Common myeloid progenitor, CD34-positive (primary cell): ENCODE data around the gene ARID4A.
"Not testable (repeated sequence)": the region's sequence is repeated elsewhere in the genome, so short reads cannot be mapped to it uniquely, and the experiment has no call there.

Source experiments
- CTCF ChIA-PET: fragments of 350-600 bp; sonication (Branson Sonifier 250); formaldehyde crosslinking; loops from one replicate; lab custom pipeline; 2021; ENCODE audit warnings: antibody characterized with exemption; lab: Charles Lee
- POLR2A ChIA-PET: fragments of 350-600 bp; sonication (Branson Sonifier 250); formaldehyde crosslinking; loops from one replicate; lab custom pipeline; 2021; ENCODE audit warnings: antibody characterized with exemption; lab: Charles Lee
- DNase-seq, 3 donors: peaks; one replicate each; pipeline versions ENCODE4 v3.0.0 to v3.0.0-alpha.2; 2013
- H3K27ac ChIP-seq, 2 experiments: 1 replicate in 1 of 2; 2 replicates in 1 of 2; pipeline ENCODE4 v1.7.0; 2013; ENCODE audit warnings: inconsistent platforms in 2 of 2, low read length in 2 of 2, mild to moderate bottlenecking in 2 of 2, low read depth in 1 of 2, moderate library complexity in 1 of 2; ENCODE audit not compliant: severe bottlenecking in 2 of 2, insufficient read depth in 1 of 2, poor library complexity in 1 of 2
- H3K27me3 ChIP-seq, 5 experiments: replicated peaks in 2 of 5; 1 replicate in 3 of 5; 2 replicates in 2 of 5; pipeline versions ENCODE4 v1.6.1 to v1.7.0; 2013; ENCODE audit warnings: low read length in 4 of 5, mild to moderate bottlenecking in 2 of 5, moderate library complexity in 2 of 5, inconsistent platforms in 1 of 5; ENCODE audit not compliant: insufficient read depth in 5 of 5, control insufficient read depth in 4 of 5
- H3K36me3 ChIP-seq, 4 experiments: 1 replicate in 2 of 4; 2 replicates in 2 of 4; pipeline versions ENCODE4 v1.6.1 to v1.7.0; 2013; ENCODE audit warnings: low read length in 3 of 4, control low read depth in 1 of 4, mild to moderate bottlenecking in 1 of 4; ENCODE audit not compliant: control insufficient read depth in 4 of 4, insufficient read depth in 4 of 4
- H3K4me1 ChIP-seq, 4 experiments: 1 replicate in 3 of 4; 2 replicates in 1 of 4; pipeline versions ENCODE4 v1.6.1 to v1.7.1; 2013; ENCODE audit warnings: low read length in 3 of 4, mild to moderate bottlenecking in 3 of 4, control low read depth in 1 of 4, inconsistent platforms in 1 of 4, moderate library complexity in 1 of 4; ENCODE audit not compliant: control insufficient read depth in 4 of 4, insufficient read depth in 4 of 4; ENCODE audit errors: control extremely low read depth in 1 of 4
- H3K4me3 ChIP-seq, 7 experiments: 1 replicate in 4 of 7; 2 replicates in 3 of 7; pipeline versions ENCODE4 v1.5.1 to v1.7.0; 2013; ENCODE audit warnings: mild to moderate bottlenecking in 7 of 7, low read length in 6 of 7, moderate library complexity in 6 of 7, inconsistent platforms in 2 of 7, low read depth in 2 of 7, control low read depth in 1 of 7; ENCODE audit not compliant: insufficient read depth in 4 of 7, control insufficient read depth in 1 of 7; ENCODE audit errors: extremely low read depth in 1 of 7
- H3K9me3 ChIP-seq, 5 experiments: 1 replicate in 4 of 5; 2 replicates in 1 of 5; pipeline versions ENCODE4 v1.6.1 to v1.7.1; 2013; ENCODE audit warnings: low read length in 4 of 5, mild to moderate bottlenecking in 2 of 5, inconsistent platforms in 1 of 5, low read depth in 1 of 5, moderate library complexity in 1 of 5; ENCODE audit not compliant: control insufficient read depth in 4 of 5, insufficient read depth in 2 of 5; ENCODE audit errors: control extremely low read depth in 1 of 5
- WGBS: methylation state at CpG from one replicate; pipeline ENCODE4 v1.1.5; 2013; ENCODE audit not compliant: insufficient coverage; 5-methylcytosine and 5-hydroxymethylcytosine counted together

The ARID4A gene

GRCh38 chr14:58343535-58343934 is 45.2 kb downstream of the ARID4A start:
- H3K27ac ChIP-seq, H3K9me3 ChIP-seq, DNase-seq, H3K27me3 ChIP-seq, POLR2A ChIA-PET, H3K4me1 ChIP-seq, H3K4me3 ChIP-seq: not testable (repeated sequence)
- CTCF ChIA-PET, result interaction anchor here (1.5 kb wide), 1 partner anchor 9 kb away, joined by 4 read pairs; no protein-coding TSS in a partner anchor
- peaks cover 20 to 49% (median 30%) of the 10 kb centered on the region in 4 experiments for H3K36me3 ChIP-seq
- 100% methylated on average over 1 of the region's 3 CpGs for WGBS

- DNase-seq, result peak; percentile 27 to 46 (median 37)
- Histone ChIP-seq H3K9me3 (no peaks in the 10 kb centered on the region), H3K27me3 (no peaks in the 10 kb centered on the region), H3K36me3 (peaks cover 16 to 47% (median 30%) of the 10 kb centered on the region in 4 experiments), H3K27ac (peak overlapping the region; percentile 41 to 79), H3K4me3 (peak overlapping the region in 6 of 7 experiments; percentile 16 to 69 (median 56)), H3K4me1 (peaks cover 6 to 28% (median 12%) of the 10 kb centered on the region in 4 experiments)
- ChIA-PET CTCF (interaction anchor here (2.2 kb wide), 1 partner anchor 8 kb away, joined by 6 read pairs; no protein-coding TSS in a partner anchor), POLR2A (no interaction called here)
- WGBS, result 50% methylated on average over 2 of the region's 4 CpGs
These were observed 55.4 kb downstream of the ARID4A start for GRCh38 chr14:58353516-58354299.

GRCh38 chr14:58354808-58355207 is 56.5 kb downstream of the ARID4A start:
- Histone ChIP-seq H3K27ac (peak overlapping the region in 1 of 2 experiments; percentile 79), H3K4me3 (peak overlapping the region in 1 of 7 experiments; percentile 4), H3K9me3 (no peaks in the 10 kb centered on the region), H3K27me3 (no peaks in the 10 kb centered on the region), H3K36me3 (peaks cover 11 to 54% (median 29%) of the 10 kb centered on the region in 4 experiments), H3K4me1 (peaks cover 6 to 28% (median 12%) of the 10 kb centered on the region in 4 experiments)
- WGBS, result 16% methylated on average over 2 of the region's 2 CpGs
- DNase-seq, result peak in 2 of 3 donors; percentile 20 to 23
- CTCF ChIA-PET, result no interaction called here
- POLR2A ChIA-PET, result no interaction called here

GRCh38 chr14:58356268-58356667 is 57.9 kb downstream of the ARID4A start:
- POLR2A ChIA-PET, result interaction anchor here (0.5 kb wide), 1 partner anchor 24 kb away, joined by 5 read pairs; no protein-coding TSS in a partner anchor
- no CpG with 5 or more reads among the region's 1 CpG for WGBS
- CTCF ChIA-PET, result no interaction called here
- no peaks in the 10 kb centered on the region for H3K27me3 ChIP-seq
- no peak for DNase-seq
- H3K27ac ChIP-seq, result no peak overlapping the region
- no peak overlapping the region for H3K4me3 ChIP-seq
- no peaks in the 10 kb centered on the region for H3K9me3 ChIP-seq
- H3K4me1 ChIP-seq, result peaks cover 6 to 28% (median 12%) of the 10 kb centered on the region in 4 experiments
- peaks cover 7 to 54% (median 36%) of the 10 kb centered on the region in 4 experiments for H3K36me3 ChIP-seq

- POLR2A ChIA-PET, result not testable (repeated sequence)
These were observed 63.9 kb downstream of the ARID4A start for GRCh38 chr14:58362272-58362671.

GRCh38 chr14:58362798-58363412 is 64.5 kb downstream of the ARID4A start:
- Histone ChIP-seq H3K4me1 (no peaks in the 10 kb centered on the region), H3K36me3 (peaks cover 23 to 71% (median 44%) of the 10 kb centered on the region in 4 experiments), H3K4me3 (no peak overlapping the region), H3K9me3 (no peaks in the 10 kb centered on the region), H3K27me3 (no peaks in the 10 kb centered on the region), H3K27ac (no peak overlapping the region)
- WGBS, result no CpG with 5 or more reads among the region's 3 CpGs
- DNase-seq, result peak; percentile 39 to 73 (median 70)
- ChIA-PET CTCF (interaction anchor here (0.8 to 2.6 kb wide), 6 partner anchors 10 to 257 kb away, joined by 3 to 8 read pairs (median 5); partner anchors contain the start of gene ARID4A), POLR2A (no interaction called here)

More at GRCh38 chr14:58362272-58362671, 63.9 kb downstream of the ARID4A start:
- H3K36me3 ChIP-seq, result peaks cover 17 to 66% (median 40%) of the 10 kb centered on the region in 4 experiments
- H3K27ac ChIP-seq, DNase-seq, H3K9me3 ChIP-seq, H3K4me1 ChIP-seq, H3K4me3 ChIP-seq, H3K27me3 ChIP-seq: not testable (repeated sequence)
- CTCF ChIA-PET, result interaction anchor here (0.8 to 1.8 kb wide), 5 partner anchors 10 to 256 kb away, joined by 3 to 6 read pairs (median 4); partner anchors contain the start of gene ARID4A
- WGBS, result 100% methylated on average over 1 of the region's 1 CpG
